Osteoblast (primary cell): ENCODE results near the gene BCAN. TPM values are rescaled to one million over a fixed set of nuclear protein-coding genes. Genes with fewer than 3 reads are reported as not detected.
"Not testable (repeated sequence)": the region's sequence is repeated elsewhere in the genome, so short reads cannot be mapped to it uniquely, and the experiment has no call there.

Source experiments
- DNase-seq: peaks from one replicate; pipeline ENCODE4 v3.0.0; 2011; ENCODE audit warnings: low spot score, mixed read lengths; ENCODE audit not compliant: insufficient read length; ENCODE audit errors: missing footprints
- H2AFZ ChIP-seq: 2 replicates; pipeline ENCODE4 v1.6.0; 2011; ENCODE audit warnings: mild to moderate bottlenecking, low read length
- H3K27ac ChIP-seq: 2 replicates; pipeline ENCODE4 v1.5.1; 2011; ENCODE audit warnings: mild to moderate bottlenecking, low read depth, low read length, moderate library complexity
- H3K27me3 ChIP-seq: 2 replicates; pipeline ENCODE4 v1.6.0; 2012; ENCODE audit warnings: mild to moderate bottlenecking, control low read depth, inconsistent platforms, low read length, moderate library complexity; ENCODE audit not compliant: insufficient read depth
- H3K36me3 ChIP-seq: 2 replicates; pipeline ENCODE4 v1.5.1; 2011; ENCODE audit warnings: mild to moderate bottlenecking, low read length, control low read depth, moderate library complexity; ENCODE audit not compliant: insufficient read depth
- H3K4me1 ChIP-seq: 2 replicates; pipeline ENCODE4 v1.5.1; 2011; ENCODE audit warnings: mild to moderate bottlenecking, low read length, control low read depth, moderate library complexity; ENCODE audit not compliant: insufficient read depth
- H3K4me2 ChIP-seq: 2 replicates; pipeline ENCODE4 v1.6.0; 2011; ENCODE audit warnings: mild to moderate bottlenecking, low read length; ENCODE audit not compliant: insufficient read depth
- H3K4me3 ChIP-seq: fragments of 200-600 bp; sonication (generic); 3 replicates; pipeline ENCODE4 v1.5.1; 2012; ENCODE audit warnings: mild to moderate bottlenecking, low read length, inconsistent platforms; ENCODE audit not compliant: insufficient read depth
- H3K79me2 ChIP-seq: 2 replicates; pipeline ENCODE4 v1.6.0; 2012; ENCODE audit warnings: mild to moderate bottlenecking, low read length, control low read depth, inconsistent platforms; ENCODE audit not compliant: insufficient read depth
- H3K9me3 ChIP-seq: 2 replicates; pipeline ENCODE4 v1.5.1; 2011; ENCODE audit warnings: low read depth, low read length, control low read depth
- H4K20me1 ChIP-seq: 2 replicates; pipeline ENCODE4 v1.6.0; 2012; ENCODE audit warnings: mild to moderate bottlenecking, low read length, control low read depth; ENCODE audit not compliant: insufficient read depth
- CTCF ChIP-seq: IDR thresholded peaks from 2 replicates; pipeline ENCODE4 v1.5.1; 2011; ENCODE audit warnings: mild to moderate bottlenecking, low read depth, low read length, moderate library complexity; ENCODE audit errors: extremely low read depth
- total RNA-seq: library from RNA; depleted of rRNA; stranded (reverse); fragments of >200 nt; gene quantifications from 2 replicates; pipeline ENCODE4 v1.2.3, GENCODE V29; 2012

The BCAN gene
- total RNA-seq, 1 donor: not detected

- Histone ChIP-seq H3K9me3 (no peaks in the 10 kb centered on the region), H3K4me3 (no peak overlapping the region), H4K20me1 (no peaks in the 10 kb centered on the region), H3K36me3 (no peaks in the 10 kb centered on the region), H3K79me2 (no peaks in the 10 kb centered on the region), H3K4me2 (peak overlapping the region; percentile 4), H2AFZ (no peak overlapping the region), H3K27ac (no peak overlapping the region), H3K4me1 (no peaks in the 10 kb centered on the region), H3K27me3 (peaks cover 15% of the 10 kb centered on the region)
- peak; percentile 86 for TF ChIP-seq CTCF
- peak; percentile 88 for DNase-seq
Observed at GRCh38 chr1:156608036-156608674, 33.8 kb upstream of the BCAN start.

GRCh38 chr1:156608981-156609380, 32.9 kb upstream of the BCAN start:
- Histone ChIP-seq H2AFZ (no peak overlapping the region), H3K27ac (no peak overlapping the region), H3K27me3 (peaks cover 18% of the 10 kb centered on the region), H3K4me1 (no peaks in the 10 kb centered on the region), H3K36me3 (no peaks in the 10 kb centered on the region), H3K79me2 (no peaks in the 10 kb centered on the region), H4K20me1 (no peaks in the 10 kb centered on the region), H3K4me2 (no peak overlapping the region), H3K4me3 (no peak overlapping the region), H3K9me3 (no peaks in the 10 kb centered on the region)
- no peak for DNase-seq
- TF ChIP-seq CTCF: peak; percentile 52

- H3K9me3 ChIP-seq, H3K4me1 ChIP-seq: not testable (repeated sequence)
Observed at GRCh38 chr1:156610072-156610471, 31.8 kb upstream of the BCAN start.

GRCh38 chr1:156612666-156613065, 29.3 kb upstream of the BCAN start:
- no peak for DNase-seq
- H3K9me3 ChIP-seq: no peaks in the 10 kb centered on the region
- no peak overlapping the region for H3K27ac ChIP-seq
- H3K4me3 ChIP-seq: no peak overlapping the region
- H3K4me2 ChIP-seq: no peak overlapping the region
- TF ChIP-seq CTCF: no peak
- H2AFZ ChIP-seq: no peak overlapping the region
- peaks cover 31% of the 10 kb centered on the region for H3K27me3 ChIP-seq
- no peaks in the 10 kb centered on the region for H4K20me1 ChIP-seq
- no peaks in the 10 kb centered on the region for H3K36me3 ChIP-seq
- H3K4me1 ChIP-seq: peaks cover 8% of the 10 kb centered on the region
- H3K79me2 ChIP-seq: no peaks in the 10 kb centered on the region

More at GRCh38 chr1:156610072-156610471, 31.8 kb upstream of the BCAN start:
- not testable (repeated sequence) for H3K4me2 ChIP-seq, H2AFZ ChIP-seq, H4K20me1 ChIP-seq, H3K36me3 ChIP-seq, H3K27ac ChIP-seq, DNase-seq, H3K4me3 ChIP-seq, H3K79me2 ChIP-seq
- H3K27me3 ChIP-seq: peaks cover 23% of the 10 kb centered on the region
